Prostate gland (tissue), 2 donors: ENCODE measurements around the gene DSCAM. TPM values are rescaled to one million over a fixed set of nuclear protein-coding genes. Genes with fewer than 3 reads are reported as not detected.
"Not testable (repeated sequence)": the region's sequence is repeated elsewhere in the genome, so short reads cannot be mapped to it uniquely, and the experiment has no call there.

Experiments
- DNase-seq: peaks from one replicate; pipeline ENCODE4 v3.0.0-alpha.2; 2019; ENCODE audit warnings: low spot score
- H3K27ac ChIP-seq, 2 donors: fragments of 200-600 bp; sonication (generic); 2 replicates each; pipeline ENCODE4 v1.5.1; 2017 to 2019
- H3K27me3 ChIP-seq: fragments of 200-600 bp; sonication (generic); replicated peaks from 2 replicates; pipeline ENCODE4 v1.5.1; 2019; ENCODE audit not compliant: insufficient read depth
- H3K36me3 ChIP-seq, 2 donors: fragments of 200-600 bp; sonication (generic); 1 replicate in 1 of 2; 2 replicates in 1 of 2; pipeline versions ENCODE4 v1.5.1 to v1.8.1; 2017 to 2019
- H3K4me1 ChIP-seq: fragments of 200-600 bp; sonication (generic); replicated peaks from 2 replicates; pipeline ENCODE4 v1.5.1; 2019
- H3K4me3 ChIP-seq, 2 donors: fragments of 200-600 bp; sonication (generic); 2 replicates each; pipeline ENCODE4 v1.5.1; 2017 to 2019
- H3K9me3 ChIP-seq: fragments of 200-600 bp; sonication (generic); 2 replicates; pipeline ENCODE4 v1.5.1; 2017
- CTCF ChIP-seq, 4 experiments: fragments of 200-600 bp in 2 of 4; fragments of 450-650 bp in 2 of 4; sonication (generic) in 2 of 4; IDR thresholded peaks; 1 replicate in 3 of 4; 2 replicates in 1 of 4; pipeline ENCODE4 v1.5.1; 2016 to 2019; ENCODE audit warnings: antibody characterized with exemption in 4 of 4, mild to moderate bottlenecking in 2 of 4, moderate library complexity in 2 of 4
- POLR2A ChIP-seq: fragments of 450-650 bp; IDR thresholded peaks from one replicate; pipeline ENCODE4 v1.6.1; 2016; ENCODE audit warnings: antibody characterized with exemption, mild to moderate bottlenecking
- POLR2AphosphoS5 ChIP-seq: sonication (generic); formaldehyde crosslinking; IDR thresholded peaks from one replicate; pipeline ENCODE4 v1.6.1; 2017; ENCODE audit warnings: antibody characterized with exemption
- WGBS: methylation state at CpG from one replicate; pipeline ENCODE4 v1.1.5; 2018; 5-methylcytosine and 5-hydroxymethylcytosine counted together
- intact Hi-C: fragments of 100-400 bp; cut with DNase I; formaldehyde crosslinking; loops from one replicate; pipeline ENCODE4 v1.14.2; 2022
- total RNA-seq, 2 donors: library from RNA; depleted of rRNA; stranded (reverse); fragments of >200 nt; gene quantifications; one replicate each; pipeline ENCODE4 v1.1.0, GENCODE V29; 2016

DSCAM gene
- total RNA-seq, result 1 to 10 TPM in 1 of 2 donors, under 1 TPM in 1; under 0.01 to 1.6 TPM

- Histone ChIP-seq H3K27me3 (peaks cover 5% of the 10 kb centered on the region), H3K27ac (no peak within 1 kb of the TSS)
- intact Hi-C loops, result loop anchor here (10.0 kb wide), 1 partner anchor 382 kb away; no protein-coding TSS in a partner anchor
These were observed at the start of gene DSCAM for GRCh38 chr21:40846587-40847411. Gene DSCAM (minus strand): TSS chr21:40847158. CDS start chr21:40846661, 497 bp downstream.

GRCh38 chr21:40895697-40896096 is 48.7 kb upstream of the DSCAM start:
- WGBS, result 95% methylated on average over 3 of the region's 3 CpGs
- DNase-seq, H3K4me3 ChIP-seq, H3K36me3 ChIP-seq, H3K9me3 ChIP-seq, intact Hi-C loops, H3K4me1 ChIP-seq, H3K27me3 ChIP-seq, H3K27ac ChIP-seq: not testable (repeated sequence)

More at GRCh38 chr21:40846587-40847411, at the start of gene DSCAM:
- no peak for DNase-seq
- WGBS, result 4% methylated on average over 58 of the region's 94 CpGs
- Histone ChIP-seq H3K9me3 (no peaks in the 10 kb centered on the region), H3K36me3 (no peaks in the 10 kb centered on the region), H3K4me3 (peak within 1 kb of the TSS in 1 of 2 donors; percentile 24), H3K4me1 (no peaks in the 10 kb centered on the region)
- no peak for TF ChIP-seq POLR2AphosphoS5
- TF ChIP-seq POLR2A, result no peak
- no peak for TF ChIP-seq CTCF (IDR thresholded peaks at IDR 0.05)

- H3K27ac ChIP-seq, result no peak overlapping the region
- H3K4me3 ChIP-seq, result no peak overlapping the region
- TF ChIP-seq POLR2AphosphoS5 (peak; percentile 65), POLR2A (no peak)
- no peaks in the 10 kb centered on the region for H3K4me1 ChIP-seq
- 43% methylated on average over 4 of the region's 4 CpGs for WGBS
- no peaks in the 10 kb centered on the region for H3K9me3 ChIP-seq
- intact Hi-C loops, result no loop called here
- H3K27me3 ChIP-seq, result no peaks in the 10 kb centered on the region
- no peaks in the 10 kb centered on the region for H3K36me3 ChIP-seq
- DNase-seq, result peak; percentile 68
These were observed 40.0 kb upstream of the DSCAM start for GRCh38 chr21:40886931-40887330.

GRCh38 chr21:40886006-40886405 is 39.0 kb upstream of the DSCAM start:
- intact Hi-C loops, result no loop called here
- 91% methylated on average over 3 of the region's 3 CpGs for WGBS
- Histone ChIP-seq H3K27me3 (no peaks in the 10 kb centered on the region), H3K4me3 (no peak overlapping the region), H3K36me3 (no peaks in the 10 kb centered on the region), H3K4me1 (no peaks in the 10 kb centered on the region), H3K27ac (no peak overlapping the region), H3K9me3 (no peaks in the 10 kb centered on the region)
- no peak for DNase-seq
- TF ChIP-seq POLR2A, result no peak
- no peak for TF ChIP-seq POLR2AphosphoS5
- no peak for TF ChIP-seq CTCF (IDR thresholded peaks at IDR 0.05)

- 85% methylated on average over 7 of the region's 7 CpGs for WGBS
- H3K36me3 ChIP-seq, result no peaks in the 10 kb centered on the region
- no peaks in the 10 kb centered on the region for H3K4me1 ChIP-seq
- H3K27ac ChIP-seq, result no peak overlapping the region
- no peak for TF ChIP-seq CTCF (IDR thresholded peaks at IDR 0.05)
- no peak for TF ChIP-seq POLR2AphosphoS5
- TF ChIP-seq POLR2A, result no peak
- no peak overlapping the region for H3K4me3 ChIP-seq
- no peaks in the 10 kb centered on the region for H3K27me3 ChIP-seq
- intact Hi-C loops, result no loop called here
- DNase-seq, result no peak
- no peaks in the 10 kb centered on the region for H3K9me3 ChIP-seq
These were observed 35.4 kb upstream of the DSCAM start for GRCh38 chr21:40882192-40882915.
